T-helper 2 cell treated with Interferon-gamma antibody and Interleukin-4, amounts not matched to agents 5 μg/mL and 100 μg/mL, for 36 hours (primary cell): ENCODE data around the gene PARP6.

Experiments used
- DNase-seq: peaks from one replicate; pipeline ENCODE4 v3.0.0; 2021; ENCODE audit warnings: low spot score
- H3K27ac Mint-ChIP-seq: one replicate; pipeline ENCODE4 v1.8.0; 2021; ENCODE audit warnings: mild to moderate bottlenecking, mixed read lengths
- H3K27me3 Mint-ChIP-seq: one replicate; pipeline ENCODE4 v1.8.0; 2021; ENCODE audit warnings: low read depth, mixed read lengths
- H3K36me3 Mint-ChIP-seq: one replicate; pipeline ENCODE4 v1.8.0; 2021; ENCODE audit warnings: low read depth, mixed read lengths
- H3K4me1 Mint-ChIP-seq: one replicate; pipeline ENCODE4 v1.8.0; 2021; ENCODE audit warnings: low read depth, mixed read lengths
- H3K4me3 Mint-ChIP-seq: one replicate; pipeline ENCODE4 v1.8.0; 2022; ENCODE audit warnings: mild to moderate bottlenecking, moderate library complexity, mixed read lengths
- H3K9me3 Mint-ChIP-seq: one replicate; pipeline ENCODE4 v1.8.0; 2021; ENCODE audit warnings: mixed read lengths

Gene PARP6

GRCh38 chr15:72205896-72206676, 66.3 kb downstream of the PARP6 start:
- no peaks in the 10 kb centered on the region for H3K27me3 Mint-ChIP-seq
- no peaks in the 10 kb centered on the region for H3K9me3 Mint-ChIP-seq
- no peak overlapping the region for H3K27ac Mint-ChIP-seq
- H3K4me1 Mint-ChIP-seq: no peaks in the 10 kb centered on the region
- DNase-seq: no peak
- H3K4me3 Mint-ChIP-seq: no peak overlapping the region
- H3K36me3 Mint-ChIP-seq: peaks cover 80% of the 10 kb centered on the region

GRCh38 chr15:72205273-72205672, 67.1 kb downstream of the PARP6 start:
- H3K36me3 Mint-ChIP-seq: peaks cover 82% of the 10 kb centered on the region
- H3K27me3 Mint-ChIP-seq: no peaks in the 10 kb centered on the region
- H3K4me3 Mint-ChIP-seq: no peak overlapping the region
- H3K9me3 Mint-ChIP-seq: no peaks in the 10 kb centered on the region
- no peak for DNase-seq
- H3K27ac Mint-ChIP-seq: no peak overlapping the region
- H3K4me1 Mint-ChIP-seq: no peaks in the 10 kb centered on the region

- Mint-ChIP-seq H3K36me3 (peaks cover 84% of the 10 kb centered on the region), H3K9me3 (no peaks in the 10 kb centered on the region), H3K4me1 (no peaks in the 10 kb centered on the region), H3K27ac (peak overlapping the region; percentile 35), H3K4me3 (no peak overlapping the region), H3K27me3 (peaks cover 2% of the 10 kb centered on the region)
- no peak for DNase-seq
Observed at GRCh38 chr15:72203507-72203837, 68.9 kb downstream of the PARP6 start.

GRCh38 chr15:72202801-72203506, 69.4 kb downstream of the PARP6 start:
- no peaks in the 10 kb centered on the region for H3K9me3 Mint-ChIP-seq
- H3K27me3 Mint-ChIP-seq: peaks cover 5% of the 10 kb centered on the region
- peaks cover 84% of the 10 kb centered on the region for H3K36me3 Mint-ChIP-seq
- no peak overlapping the region for H3K27ac Mint-ChIP-seq
- H3K4me3 Mint-ChIP-seq: no peak overlapping the region
- DNase-seq: no peak
- peaks cover 2% of the 10 kb centered on the region for H3K4me1 Mint-ChIP-seq

- no peak overlapping the region for H3K4me3 Mint-ChIP-seq
- peaks cover 4% of the 10 kb centered on the region for H3K4me1 Mint-ChIP-seq
Observed at GRCh38 chr15:72202302-72202701, 70.1 kb downstream of the PARP6 start.

GRCh38 chr15:72201391-72201921, 70.9 kb downstream of the PARP6 start:
- H3K27ac Mint-ChIP-seq: no peak overlapping the region
- H3K36me3 Mint-ChIP-seq: peaks cover 74% of the 10 kb centered on the region
- no peaks in the 10 kb centered on the region for H3K9me3 Mint-ChIP-seq
- H3K27me3 Mint-ChIP-seq: peaks cover 11% of the 10 kb centered on the region
- peaks cover 6% of the 10 kb centered on the region for H3K4me1 Mint-ChIP-seq
- no peak for DNase-seq
- H3K4me3 Mint-ChIP-seq: no peak overlapping the region

More at GRCh38 chr15:72202302-72202701, 70.1 kb downstream of the PARP6 start:
- H3K27me3 Mint-ChIP-seq: peaks cover 7% of the 10 kb centered on the region
- H3K36me3 Mint-ChIP-seq: peaks cover 80% of the 10 kb centered on the region
- H3K27ac Mint-ChIP-seq: no peak overlapping the region
- no peak for DNase-seq
- no peaks in the 10 kb centered on the region for H3K9me3 Mint-ChIP-seq

GRCh38 chr15:72200395-72201237, 71.7 kb downstream of the PARP6 start:
- Mint-ChIP-seq H3K4me1 (peaks cover 6% of the 10 kb centered on the region), H3K36me3 (peaks cover 66% of the 10 kb centered on the region), H3K27ac (no peak overlapping the region), H3K9me3 (no peaks in the 10 kb centered on the region), H3K27me3 (peaks cover 17% of the 10 kb centered on the region), H3K4me3 (no peak overlapping the region)
- DNase-seq: no peak

- H3K36me3 Mint-ChIP-seq: peaks cover 58% of the 10 kb centered on the region
- H3K27me3 Mint-ChIP-seq: peaks cover 17% of the 10 kb centered on the region
- no peak overlapping the region for H3K27ac Mint-ChIP-seq
- H3K4me1 Mint-ChIP-seq: peaks cover 6% of the 10 kb centered on the region
- no peaks in the 10 kb centered on the region for H3K9me3 Mint-ChIP-seq
- H3K4me3 Mint-ChIP-seq: no peak overlapping the region
- peak; percentile 58 for DNase-seq
Observed at GRCh38 chr15:72199721-72200212, 72.6 kb downstream of the PARP6 start.

GRCh38 chr15:72199205-72199515, 73.2 kb downstream of the PARP6 start:
- peaks cover 19% of the 10 kb centered on the region for H3K27me3 Mint-ChIP-seq

GRCh38 chr15:72198356-72199204, 73.8 kb downstream of the PARP6 start:
- H3K27me3 Mint-ChIP-seq: peaks cover 23% of the 10 kb centered on the region
- DNase-seq: no peak
- no peaks in the 10 kb centered on the region for H3K9me3 Mint-ChIP-seq
- H3K27ac Mint-ChIP-seq: no peak overlapping the region
- peaks cover 6% of the 10 kb centered on the region for H3K4me1 Mint-ChIP-seq
- peaks cover 50% of the 10 kb centered on the region for H3K36me3 Mint-ChIP-seq
- H3K4me3 Mint-ChIP-seq: peak overlapping the region; percentile 69

More at GRCh38 chr15:72199205-72199515, 73.2 kb downstream of the PARP6 start:
- DNase-seq: no peak
- no peak overlapping the region for H3K4me3 Mint-ChIP-seq
- peaks cover 52% of the 10 kb centered on the region for H3K36me3 Mint-ChIP-seq
- H3K4me1 Mint-ChIP-seq: peaks cover 6% of the 10 kb centered on the region
- no peaks in the 10 kb centered on the region for H3K9me3 Mint-ChIP-seq
- H3K27ac Mint-ChIP-seq: no peak overlapping the region

GRCh38 chr15:72197460-72198355, 74.6 kb downstream of the PARP6 start, which contains the start of gene GRAMD2A:
GRAMD2A (minus strand) TSS chr15:72197787.
- Mint-ChIP-seq H3K36me3 (peaks cover 42% of the 10 kb centered on the region), H3K27ac (no peak within 1 kb of the TSS)

GRCh38 chr15:72197041-72197459, 75.3 kb downstream of the PARP6 start:
- peaks cover 6% of the 10 kb centered on the region for H3K4me1 Mint-ChIP-seq
- peaks cover 40% of the 10 kb centered on the region for H3K36me3 Mint-ChIP-seq
- no peak for DNase-seq
- no peak overlapping the region for H3K27ac Mint-ChIP-seq
- H3K27me3 Mint-ChIP-seq: peaks cover 23% of the 10 kb centered on the region
- H3K9me3 Mint-ChIP-seq: no peaks in the 10 kb centered on the region
- no peak overlapping the region for H3K4me3 Mint-ChIP-seq

More at GRCh38 chr15:72197460-72198355, 74.6 kb downstream of the PARP6 start, which contains the start of gene GRAMD2A:
- Mint-ChIP-seq H3K9me3 (no peaks in the 10 kb centered on the region), H3K27me3 (peaks cover 23% of the 10 kb centered on the region), H3K4me3 (peak within 1 kb of the TSS; percentile 69), H3K4me1 (peaks cover 6% of the 10 kb centered on the region)
- DNase-seq: peak; percentile 23
